Frontal cortex (tissue), 4 donors: ENCODE data around the gene DPH6. TPM values are rescaled to one million over a fixed set of nuclear protein-coding genes. Genes with fewer than 3 reads are reported as not detected.
"Not testable (repeated sequence)": the region's sequence is repeated elsewhere in the genome, so short reads cannot be mapped to it uniquely, and the experiment has no call there.

ENCODE experiments used
- DNase-seq, 2 donors: peaks; one replicate each; pipeline ENCODE4 v3.0.0; 2012; ENCODE audit warnings: low spot score in 2 of 2
- FAIRE-seq: peaks from 2 replicates; lab custom pipeline; 2012; peaks lifted over from hg19 to GRCh38; lab: Jason Lieb, UNC
- total RNA-seq: library from RNA; depleted of rRNA; stranded (reverse); fragments of >200 nt; gene quantifications from one replicate; pipeline ENCODE4 v1.2.3, GENCODE V29; 2014
- donor health status: control.
- donor health status: control.
- donor health status: control.

Gene DPH6
- 9.0 TPM for total RNA-seq

DNA sequence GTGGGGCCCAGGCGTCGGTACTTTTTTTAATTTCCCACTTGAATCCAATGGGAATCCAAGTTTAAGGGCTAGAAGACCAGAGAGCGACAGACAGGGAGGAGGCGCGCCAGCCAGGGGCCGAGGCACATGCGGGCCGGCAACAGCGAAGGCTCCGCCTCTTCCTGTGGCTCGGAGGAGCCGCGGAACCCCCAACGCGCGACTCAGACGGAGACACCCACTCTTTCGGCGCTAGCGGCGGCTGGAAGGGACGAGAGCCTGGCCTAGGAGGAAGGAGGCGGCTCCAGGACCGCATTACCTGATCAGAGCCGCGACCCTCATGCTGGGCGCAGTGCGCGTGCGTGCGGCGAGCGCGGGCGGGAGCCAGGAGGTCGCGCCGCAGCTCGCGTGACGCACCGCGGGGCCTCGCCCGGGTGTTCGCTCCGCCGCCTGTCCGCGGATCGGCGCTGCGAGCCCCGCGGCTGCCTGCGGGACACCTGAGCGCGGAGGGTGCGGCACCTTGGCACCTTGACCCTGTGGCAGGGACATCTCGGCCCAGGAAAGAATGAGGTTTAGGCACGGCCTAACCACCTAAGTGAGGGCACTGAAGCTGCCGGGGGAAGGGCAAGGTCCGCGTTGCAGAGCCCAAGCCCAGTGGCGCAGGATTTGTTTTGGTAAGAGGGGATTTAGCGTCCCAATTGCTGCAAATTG lies at the start of gene DPH6:
Gene DPH6 (minus strand): TSS at position 342 of the 687 bp plus-strand sequence. CDS start 24 bp downstream, at position 318.
- DNase-seq (peak; percentile 52 to 60), FAIRE-seq (no peak)

DNA sequence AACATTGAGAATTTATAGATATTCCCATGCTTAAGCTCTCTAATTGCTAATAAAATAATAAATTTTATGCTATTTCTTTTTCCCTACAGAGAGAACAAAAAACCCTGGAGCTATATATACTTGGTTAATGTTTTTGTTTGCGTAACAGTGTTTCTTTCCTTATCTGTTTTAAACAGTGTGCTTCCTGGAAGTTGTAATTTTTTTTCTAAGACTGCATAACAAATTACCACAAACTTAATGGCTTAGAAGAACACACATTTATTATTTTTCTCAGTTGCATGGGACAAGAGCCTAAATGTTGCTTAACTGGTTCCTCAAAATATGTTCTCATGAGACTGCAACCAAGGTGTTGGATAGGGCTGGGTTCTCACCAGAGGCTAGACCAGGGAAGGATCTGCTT lies 49.7 kb upstream of the DPH6 start:
- FAIRE-seq (no peak), DNase-seq (no peak)

DNA sequence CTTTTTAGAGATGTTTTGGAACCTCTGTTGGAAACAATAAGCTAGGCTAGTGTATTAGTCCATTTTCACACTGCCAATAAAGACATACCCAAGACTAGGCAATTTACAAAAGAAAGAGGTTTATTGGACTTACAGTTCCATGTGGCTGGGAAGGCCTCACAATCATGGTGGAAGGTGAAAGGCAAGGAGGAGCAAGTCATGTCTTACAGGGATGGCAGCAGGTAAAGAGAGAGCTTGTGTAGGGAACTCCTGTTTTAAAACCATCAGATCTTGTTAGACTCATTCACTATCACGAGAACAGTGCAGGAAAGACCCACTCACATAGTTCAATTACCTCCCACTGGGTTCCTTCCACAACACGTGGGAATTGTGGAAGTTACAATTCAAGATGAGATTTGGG lies 46.0 kb upstream of the DPH6 start:
- FAIRE-seq, DNase-seq: not testable (repeated sequence)

- FAIRE-seq (no peak), DNase-seq (no peak)
Measured at GRCh38 chr15:35583863-35584528, 38.0 kb upstream of the DPH6 start.

GRCh38 chr15:35580606-35581005 lies 34.6 kb upstream of the DPH6 start:
- FAIRE-seq = no peak
- no peak for DNase-seq

DNA sequence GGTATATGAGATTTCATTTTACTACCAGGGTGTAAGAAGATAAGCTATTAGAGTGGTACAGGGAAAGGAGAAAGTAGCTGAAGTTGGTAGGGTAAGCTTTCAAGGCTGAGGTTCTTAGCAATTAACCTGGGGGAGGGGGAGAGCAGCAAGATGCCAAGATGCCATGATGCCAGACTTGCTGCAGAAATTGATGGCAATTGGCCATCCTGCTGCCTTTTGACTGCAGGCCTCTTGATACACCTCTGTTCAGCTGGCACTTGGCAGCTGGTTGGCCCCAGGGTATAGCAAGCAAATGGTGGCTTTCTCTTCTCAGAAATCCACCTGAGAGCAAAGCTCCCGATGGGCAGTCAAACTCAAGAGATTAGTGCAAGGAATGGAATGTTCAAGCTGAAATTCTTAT lies 21.4 kb upstream of the DPH6 start:
- FAIRE-seq (no peak), DNase-seq (no peak)

- FAIRE-seq = no peak
- DNase-seq = no peak
Measured at GRCh38 chr15:35566991-35567390, 21.0 kb upstream of the DPH6 start.

GRCh38 chr15:35565901-35566300 lies 19.9 kb upstream of the DPH6 start:
- DNase-seq = no peak
- FAIRE-seq = no peak

DNA sequence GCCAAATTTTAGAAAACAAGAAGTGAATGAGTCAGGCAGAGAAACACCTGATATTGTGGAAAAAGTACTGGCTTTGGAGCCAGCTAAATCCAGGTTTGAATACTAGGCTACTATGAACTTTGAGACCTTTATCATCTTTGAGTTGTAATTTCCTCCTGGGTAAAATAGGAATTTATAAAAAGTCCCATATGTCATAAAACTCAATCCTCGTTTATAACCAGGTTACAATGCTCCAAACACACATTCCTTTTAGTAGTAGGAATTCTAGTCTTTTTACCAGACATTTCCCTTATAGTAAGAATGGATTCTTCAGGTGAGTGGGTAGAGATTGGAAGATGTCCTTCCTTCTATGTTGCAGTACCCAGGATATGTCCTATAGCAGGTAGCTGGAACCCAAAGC lies 16.7 kb upstream of the DPH6 start:
- DNase-seq (no peak), FAIRE-seq (no peak)

DNA sequence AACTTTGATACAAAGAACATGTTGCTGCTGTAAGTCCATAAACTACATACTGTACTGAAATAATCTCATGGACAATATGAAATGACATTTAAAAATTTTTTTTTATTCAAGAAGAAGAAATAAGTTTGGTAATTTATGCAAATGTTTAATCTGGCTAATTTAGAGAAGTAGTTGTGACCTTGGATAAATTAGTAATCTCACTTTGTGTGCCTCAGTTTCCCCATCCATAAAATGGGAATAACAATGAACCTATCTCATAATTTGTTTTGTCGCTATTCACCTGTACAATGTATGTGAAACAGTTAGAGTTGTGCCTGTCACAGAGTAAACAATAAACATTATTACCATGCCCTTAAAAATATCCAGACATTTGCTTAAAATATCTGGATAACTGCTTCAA lies 15.3 kb upstream of the DPH6 start:
- no peak for DNase-seq
- no peak for FAIRE-seq

GRCh38 chr15:35560870-35561269 lies 14.9 kb upstream of the DPH6 start:
- FAIRE-seq (no peak), DNase-seq (no peak)

DNA sequence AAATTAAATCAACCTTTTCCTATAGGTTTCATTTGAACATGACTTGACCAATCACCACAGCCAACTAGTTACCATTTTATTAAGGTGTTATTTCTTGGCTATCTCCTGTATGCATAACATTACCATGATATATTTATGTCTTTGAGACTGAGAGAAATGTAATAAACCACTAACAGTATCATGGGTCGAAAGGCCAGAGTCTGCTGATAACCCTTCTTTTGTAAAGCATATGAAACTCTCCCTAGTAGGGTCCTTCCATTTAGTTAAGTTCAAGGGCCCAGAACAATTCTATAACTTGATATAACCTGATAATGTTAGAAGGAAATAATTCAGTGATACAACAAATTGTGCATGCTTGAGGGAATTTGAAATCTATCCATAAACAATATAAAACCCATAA lies 14.3 kb upstream of the DPH6 start:
- no peak for DNase-seq
- no peak for FAIRE-seq

DNA sequence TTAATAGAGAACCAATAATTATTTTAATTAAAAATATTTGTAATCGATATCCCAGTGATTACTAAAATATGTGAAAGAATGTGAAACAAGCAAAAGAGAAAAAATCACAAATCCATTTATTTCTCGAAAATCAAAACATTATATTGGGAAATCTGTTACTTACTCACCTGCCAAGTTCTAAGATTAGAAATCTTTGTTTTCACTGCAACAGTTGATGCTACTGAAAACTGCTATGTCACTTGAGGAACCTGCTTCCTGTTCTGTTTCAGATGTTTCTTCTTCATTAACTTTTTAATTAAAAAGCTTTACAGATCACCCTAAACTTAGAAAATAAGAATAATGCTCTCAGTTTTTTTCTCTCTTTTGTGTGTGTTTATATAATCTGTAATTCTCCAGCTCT lies 13.7 kb upstream of the DPH6 start:
- DNase-seq (no peak), FAIRE-seq (no peak)

DNA sequence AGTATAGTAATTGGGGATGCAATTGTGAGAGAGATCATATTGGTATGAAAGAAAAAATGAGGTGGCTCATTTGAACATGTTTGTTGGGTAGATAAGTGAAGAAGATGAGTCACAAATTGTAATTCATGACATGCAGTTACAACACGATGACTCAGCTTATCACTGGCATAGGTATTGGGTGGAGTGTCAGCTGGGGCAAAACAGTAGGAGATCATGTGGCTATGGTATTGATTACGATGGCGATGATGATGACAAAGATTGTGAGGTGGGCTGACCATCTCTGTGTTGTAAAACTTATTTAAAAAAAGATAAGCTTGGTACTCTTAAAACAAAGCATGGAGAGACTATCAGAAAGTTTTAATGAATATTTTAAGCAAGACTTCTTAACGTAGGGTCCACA lies 11.6 kb upstream of the DPH6 start:
- FAIRE-seq (no peak), DNase-seq (no peak)

DNA sequence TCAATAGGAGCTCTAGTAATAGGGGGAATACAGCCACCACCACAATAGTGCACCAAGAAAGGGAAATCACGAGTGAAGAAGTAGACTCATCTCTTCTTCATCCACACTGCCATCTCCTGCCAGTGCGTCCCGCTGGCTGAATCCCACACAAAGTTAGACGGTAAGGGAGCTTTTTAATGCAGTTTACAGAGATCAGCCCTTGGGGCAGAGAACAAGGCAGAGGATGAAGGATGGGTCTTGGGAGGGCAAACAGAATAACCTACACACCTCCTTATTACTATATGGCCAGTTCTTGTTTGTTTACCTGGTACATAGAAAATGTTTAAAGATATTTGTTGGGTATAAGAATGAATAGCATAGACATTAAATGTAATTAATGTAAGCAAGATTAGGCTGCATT lies 11.0 kb upstream of the DPH6 start:
- FAIRE-seq (no peak), DNase-seq (no peak)

DNA sequence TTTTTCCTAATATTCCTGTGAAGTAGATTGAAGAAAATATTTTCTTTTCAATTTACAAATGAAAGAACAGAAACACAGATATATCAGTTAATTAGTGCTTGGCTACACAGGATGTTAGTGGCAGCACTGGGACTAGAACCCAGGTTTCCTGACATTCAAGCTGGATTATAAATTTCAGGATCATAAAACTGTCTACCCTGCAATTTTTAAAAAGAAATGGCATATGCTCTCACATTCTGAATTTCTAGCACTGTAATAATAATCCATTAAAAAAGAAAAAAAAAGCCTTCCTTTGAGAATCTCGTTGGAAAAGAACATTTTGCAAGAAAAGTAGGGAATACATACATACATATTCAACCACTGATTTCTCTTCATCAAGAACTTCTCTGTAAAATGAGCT lies 9.3 kb upstream of the DPH6 start:
- FAIRE-seq = no peak
- no peak for DNase-seq

- FAIRE-seq = no peak
- no peak for DNase-seq
Measured at GRCh38 chr15:35550957-35551356, 5.0 kb upstream of the DPH6 start.

DNA sequence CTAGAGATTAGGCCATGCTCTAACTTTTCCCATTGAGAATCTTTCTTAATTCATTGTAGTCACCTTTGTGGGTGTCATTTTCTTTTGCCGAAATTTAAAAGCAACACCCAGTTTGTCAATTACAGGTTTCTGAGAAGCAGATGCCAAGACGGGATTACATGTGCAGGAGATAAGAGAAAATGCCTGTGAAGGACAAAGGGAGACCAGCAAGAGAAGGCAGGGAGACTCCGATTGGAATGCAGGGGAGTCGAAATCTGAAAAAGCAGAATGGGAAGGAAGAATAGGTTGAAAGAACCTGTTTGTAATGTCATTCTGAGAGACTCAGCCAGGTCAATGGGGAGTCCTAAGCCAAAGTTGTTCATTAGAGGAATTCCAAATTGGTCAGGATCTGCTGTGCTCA lies 3.6 kb upstream of the DPH6 start:
- DNase-seq (no peak), FAIRE-seq (no peak)

DNA sequence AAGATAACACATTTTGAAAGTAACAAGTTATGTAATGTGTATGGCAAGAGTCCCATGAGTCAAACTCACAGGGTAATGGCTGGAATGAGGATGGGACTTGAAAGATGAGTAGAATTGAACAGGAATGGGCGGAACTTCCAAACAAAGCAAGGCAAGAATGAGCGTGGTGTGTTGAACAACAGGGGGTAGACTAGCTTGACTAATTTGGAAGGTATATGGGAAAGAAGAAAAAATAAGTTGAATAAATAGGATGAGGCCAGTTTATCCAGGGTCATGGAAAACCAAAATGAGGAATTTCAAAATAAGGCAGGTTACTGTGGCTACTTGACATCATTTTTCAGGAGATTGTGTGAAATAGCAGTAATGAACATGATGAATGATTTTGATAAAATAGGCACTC lies 2.5 kb upstream of the DPH6 start:
- no peak for DNase-seq
- no peak for FAIRE-seq

GRCh38 chr15:35547775-35548364 lies 1.9 kb upstream of the DPH6 start:
- DNase-seq (no peak), FAIRE-seq (no peak)
